ENCODE data around the gene SEC31B. TPM values are rescaled to one million over a fixed set of nuclear protein-coding genes. Genes with fewer than 3 reads are reported as not detected.

SEC31B gene
- total RNA-seq, 1 experiment from 2014 or later = 6.3 TPM

DNA sequence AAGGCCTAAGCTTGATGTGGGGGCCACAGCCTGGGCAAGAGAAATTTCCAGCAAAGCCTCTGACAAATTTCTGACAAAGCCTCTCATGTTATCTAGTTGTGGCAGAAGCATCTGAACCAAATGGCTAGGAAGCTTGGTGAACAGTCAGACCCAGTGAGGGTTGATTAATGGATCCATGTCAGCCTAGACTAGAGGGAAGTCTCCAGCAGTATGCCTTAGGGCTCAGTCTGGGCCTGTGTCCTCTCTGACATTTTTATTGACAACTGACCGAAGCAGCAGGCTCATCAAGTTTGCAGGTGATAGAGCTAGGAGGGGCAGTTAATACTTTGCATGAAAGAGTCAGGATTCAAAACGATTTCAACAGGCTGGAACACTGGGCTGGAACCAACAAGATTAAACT, 41.3 kb upstream of the SEC31B start:
- no peaks in the 10 kb centered on the region; the same call in 1 of the 2 replicates for H3K27me3 ChIP-seq (ENCODE audit: insufficient read depth, low read length)
- H3T11ph ChIP-seq (ENCODE audit: low read length) = no peak overlapping the region
- Mint-ChIP-seq H3K9me3 (peaks cover 0 to 5% of the 10 kb centered on the region in 2 experiments; a peak in 1 of 5 replicates), H3K4me1 (peaks cover 11 to 24% of the 10 kb centered on the region in 2 experiments), H3K36me3 (ENCODE audit: insufficient read depth in 1 of 3, low read depth in 3 of 3) (peaks cover 0 to 13% (median 10%) of the 10 kb centered on the region in 3 experiments; a peak in 3 of 7 replicates), H3K4me3 (no peak overlapping the region), H3K27ac (no peak overlapping the region), H3K27me3 (ENCODE audit: low read depth) (peaks cover 5% of the 10 kb centered on the region)
- H3K4ac ChIP-seq (ENCODE audit: low read depth, low read length) = no peak overlapping the region
- H4K5ac ChIP-seq (ENCODE audit: insufficient read length, low read depth, low read length) = no peak overlapping the region
- H3K4me1 ChIP-seq (ENCODE audit: insufficient read depth, low read length) = no peaks in the 10 kb centered on the region
- H2AK5ac ChIP-seq (ENCODE audit: insufficient read length, low read length) = no peak overlapping the region
- H3K56ac ChIP-seq (ENCODE audit: insufficient read length, low read depth, low read length) = no peak overlapping the region
- H2BK12ac ChIP-seq (ENCODE audit: insufficient read length, low read depth, low read length) = no peak overlapping the region
- H2AFZ ChIP-seq (ENCODE audit: low read length) = no peak overlapping the region
- H4K91ac ChIP-seq (ENCODE audit: insufficient read length, low read depth, low read length) = no peak overlapping the region
- H3K9me3 ChIP-seq (ENCODE audit: control insufficient read depth, low read depth, low read length) = no peaks in the 10 kb centered on the region
- H3K14ac ChIP-seq (ENCODE audit: insufficient read depth, low read length) = no peak overlapping the region
- no peaks in the 10 kb centered on the region for H4K20me1 ChIP-seq (ENCODE audit: control insufficient read depth, insufficient read depth, insufficient read length)
- no peaks in the 10 kb centered on the region for H3K23me2 ChIP-seq (ENCODE audit: insufficient read length, low read depth, low read length, poor library complexity, severe bottlenecking)
- H4K8ac ChIP-seq (replicated peaks; ENCODE audit: insufficient read length, low read depth, low read length) = no peak overlapping the region
- H3K79me1 ChIP-seq (ENCODE audit: insufficient read depth, low read depth, low read length, poor library complexity, severe bottlenecking) = no peaks in the 10 kb centered on the region
- H2BK20ac ChIP-seq (ENCODE audit: low read depth, low read length, poor library complexity, severe bottlenecking) = no peak overlapping the region
- H3K18ac ChIP-seq (ENCODE audit: insufficient read length, low read depth, low read length) = no peak overlapping the region
- H3K4me2 ChIP-seq (ENCODE audit: insufficient read depth, insufficient read length, low read length) = no peak overlapping the region
- no peak overlapping the region for H3K9ac ChIP-seq (ENCODE audit: extremely low read depth, insufficient read length, low read length)
- H3K23ac ChIP-seq (ENCODE audit: insufficient read length, low read depth, low read length) = no peak overlapping the region
- no peak overlapping the region for H2BK15ac ChIP-seq (ENCODE audit: low read depth, low read length)
- DNase-seq = no peak
- H2BK5ac ChIP-seq (ENCODE audit: insufficient read length, low read length) = no peak overlapping the region
- TF ChIP-seq, protein P1, sequence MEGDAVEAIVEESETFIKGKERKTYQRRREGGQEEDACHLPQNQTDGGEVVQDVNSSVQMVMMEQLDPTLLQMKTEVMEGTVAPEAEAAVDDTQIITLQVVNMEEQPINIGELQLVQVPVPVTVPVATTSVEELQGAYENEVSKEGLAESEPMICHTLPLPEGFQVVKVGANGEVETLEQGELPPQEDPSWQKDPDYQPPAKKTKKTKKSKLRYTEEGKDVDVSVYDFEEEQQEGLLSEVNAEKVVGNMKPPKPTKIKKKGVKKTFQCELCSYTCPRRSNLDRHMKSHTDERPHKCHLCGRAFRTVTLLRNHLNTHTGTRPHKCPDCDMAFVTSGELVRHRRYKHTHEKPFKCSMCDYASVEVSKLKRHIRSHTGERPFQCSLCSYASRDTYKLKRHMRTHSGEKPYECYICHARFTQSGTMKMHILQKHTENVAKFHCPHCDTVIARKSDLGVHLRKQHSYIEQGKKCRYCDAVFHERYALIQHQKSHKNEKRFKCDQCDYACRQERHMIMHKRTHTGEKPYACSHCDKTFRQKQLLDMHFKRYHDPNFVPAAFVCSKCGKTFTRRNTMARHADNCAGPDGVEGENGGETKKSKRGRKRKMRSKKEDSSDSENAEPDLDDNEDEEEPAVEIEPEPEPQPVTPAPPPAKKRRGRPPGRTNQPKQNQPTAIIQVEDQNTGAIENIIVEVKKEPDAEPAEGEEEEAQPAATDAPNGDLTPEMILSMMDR (conservative IDR thresholded peaks at IDR 0.05) = no peak
- no CpG with 5 or more reads among the region's 2 CpGs for WGBS (ENCODE audit: extremely low coverage, insufficient read length, low lambda C conversion rate)
- no peaks in the 10 kb centered on the region for H3K79me2 ChIP-seq (ENCODE audit: insufficient read depth, low read length)
- H2BK120ac ChIP-seq (ENCODE audit: low read depth, low read length, poor library complexity, severe bottlenecking) = no peak overlapping the region
- no peak overlapping the region for H3K27ac ChIP-seq (ENCODE audit: insufficient read length, low read depth, low read length)
